SJCRH30 (cell line): ENCODE data around the gene FUT2. TPM values are rescaled to one million over a fixed set of nuclear protein-coding genes. Genes with fewer than 3 reads are reported as not detected.

Source experiments
- DNase-seq, 2 experiments: peaks; one replicate each; pipeline ENCODE4 v3.0.0-alpha.2; 2015 to 2020
- H3K27ac ChIP-seq: fragments of 250-450 bp; sonication (Bioruptor Pico); 2 replicates; pipeline ENCODE4 v1.5.1; 2020; ENCODE audit warnings: mild to moderate bottlenecking, moderate library complexity
- H3K27me3 ChIP-seq: fragments of 250-450 bp; sonication (Bioruptor Pico); 2 replicates; pipeline ENCODE4 v1.5.1; 2020; ENCODE audit warnings: mild to moderate bottlenecking, moderate library complexity
- H3K36me3 ChIP-seq: fragments of 250-450 bp; sonication (Bioruptor Pico); 2 replicates; pipeline ENCODE4 v1.5.1; 2020; ENCODE audit warnings: mild to moderate bottlenecking, moderate library complexity
- H3K4me1 ChIP-seq: fragments of 250-450 bp; sonication (Bioruptor Pico); 2 replicates; pipeline ENCODE4 v1.5.1; 2020; ENCODE audit warnings: mild to moderate bottlenecking, moderate library complexity
- H3K4me3 ChIP-seq: fragments of 250-450 bp; sonication (Bioruptor Pico); 2 replicates; pipeline ENCODE4 v1.5.1; 2020; ENCODE audit warnings: mild to moderate bottlenecking, moderate library complexity
- H3K9me3 ChIP-seq: fragments of 250-450 bp; sonication (Bioruptor Pico); replicated peaks from 2 replicates; pipeline ENCODE4 v1.5.1; 2020; ENCODE audit warnings: mild to moderate bottlenecking, moderate library complexity
- total RNA-seq: library from RNA; depleted of rRNA; stranded (reverse); fragments of >200 nt; shearing (Covaris generic); gene quantifications from 2 replicates; pipeline ENCODE4 v1.2.3, GENCODE V29; 2014

FUT2 gene
- total RNA-seq, 1 experiment from 2014 or later: 0.30 TPM

DNA sequence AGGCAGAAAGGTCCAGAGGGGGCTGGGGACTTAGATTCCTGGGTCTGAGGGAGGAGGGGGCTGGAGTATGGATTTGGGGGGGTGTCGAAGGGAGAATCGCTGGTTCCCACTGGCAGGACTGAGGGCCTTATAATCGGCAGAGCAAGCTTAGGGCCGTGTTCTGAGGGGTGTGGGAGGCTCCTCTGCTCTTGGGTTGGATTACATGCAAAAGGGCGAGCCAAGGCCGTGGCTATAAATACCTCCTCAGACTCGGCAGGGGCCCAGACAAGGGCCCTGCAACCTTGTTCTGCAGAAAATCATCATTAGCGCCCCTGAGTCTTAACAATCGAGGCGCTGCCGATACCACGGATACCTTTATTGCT is 24.5 kb downstream of the FUT2 start:
- peak in 1 of 2 experiments; percentile 71 for DNase-seq
- no peaks in the 10 kb centered on the region for H3K27me3 ChIP-seq
- peaks cover 8% of the 10 kb centered on the region for H3K36me3 ChIP-seq
- H3K4me1 ChIP-seq: peaks cover 3% of the 10 kb centered on the region
- H3K27ac ChIP-seq: peak overlapping the region; percentile 97
- H3K4me3 ChIP-seq: peak overlapping the region; percentile 68
- no peaks in the 10 kb centered on the region for H3K9me3 ChIP-seq

DNA sequence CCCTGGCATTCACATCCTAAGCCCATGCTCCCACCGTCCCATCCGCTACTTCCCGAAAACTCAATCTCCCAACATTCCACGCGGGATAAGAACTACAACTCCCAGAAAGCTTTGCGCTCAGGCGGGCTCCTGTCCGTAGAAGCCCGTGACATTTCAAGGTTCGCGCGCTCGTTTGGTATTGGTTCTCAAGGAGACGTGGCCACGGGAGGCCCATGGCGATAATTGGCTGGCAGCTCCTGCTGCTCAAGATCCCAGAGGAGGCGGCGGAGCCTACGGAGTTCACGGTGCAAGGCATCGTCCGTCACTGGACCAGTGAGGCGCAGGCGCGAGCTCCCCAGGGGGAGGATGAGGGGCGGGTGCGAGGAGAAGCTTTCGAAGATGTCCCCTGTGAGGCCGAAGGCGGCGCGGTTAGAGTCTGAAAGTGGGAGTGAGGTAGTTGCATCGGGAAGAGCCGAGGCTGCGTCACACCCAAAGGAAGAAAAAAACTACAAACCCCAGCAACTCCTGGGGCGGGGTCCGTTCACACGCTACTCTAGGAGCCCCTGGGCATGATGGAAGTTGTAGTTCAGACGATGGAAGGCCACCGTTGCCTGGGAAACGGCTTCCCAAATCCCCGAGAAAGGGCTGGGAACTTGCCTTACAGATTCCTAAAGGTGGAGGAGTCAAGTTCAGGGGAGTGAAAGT is 25.0 kb downstream of the FUT2 start:
- Histone ChIP-seq H3K36me3 (peaks cover 3% of the 10 kb centered on the region; the same call in 1 of the 2 replicates), H3K27ac (peak overlapping the region; percentile 97), H3K9me3 (no peaks in the 10 kb centered on the region), H3K27me3 (no peaks in the 10 kb centered on the region), H3K4me1 (peaks cover 6% of the 10 kb centered on the region), H3K4me3 (peak overlapping the region; percentile 68)
- peak; percentile 99 for DNase-seq

DNA sequence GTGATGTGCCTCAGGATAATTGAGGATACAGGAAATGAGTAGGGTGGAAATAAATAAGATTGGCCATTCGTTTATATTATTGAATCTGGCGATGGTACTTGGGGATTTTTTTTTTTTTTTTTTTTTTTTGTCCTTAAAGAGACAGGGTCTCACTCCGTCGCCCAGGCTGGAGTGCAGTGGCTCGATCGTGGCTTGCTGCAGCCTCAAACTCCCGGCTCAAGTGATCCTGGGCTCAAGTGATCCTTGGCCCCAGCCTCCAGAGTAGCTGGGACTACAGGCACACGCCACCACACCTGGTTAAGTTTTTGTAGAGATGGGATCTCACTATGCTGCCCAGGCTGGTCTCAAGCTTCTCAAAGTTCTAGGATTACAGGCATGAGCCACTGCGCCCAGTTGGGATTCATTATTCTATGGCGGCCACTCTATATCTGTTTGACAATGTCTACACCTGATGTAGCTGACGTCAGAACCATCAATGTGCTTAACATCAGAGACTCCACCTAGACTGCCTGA is 26.5 kb downstream of the FUT2 start:
- no peak overlapping the region for H3K27ac ChIP-seq
- H3K4me3 ChIP-seq: no peak overlapping the region
- no peaks in the 10 kb centered on the region for H3K36me3 ChIP-seq
- DNase-seq: no peak
- H3K9me3 ChIP-seq: no peaks in the 10 kb centered on the region
- peaks cover 6% of the 10 kb centered on the region for H3K4me1 ChIP-seq
- H3K27me3 ChIP-seq: no peaks in the 10 kb centered on the region

DNA sequence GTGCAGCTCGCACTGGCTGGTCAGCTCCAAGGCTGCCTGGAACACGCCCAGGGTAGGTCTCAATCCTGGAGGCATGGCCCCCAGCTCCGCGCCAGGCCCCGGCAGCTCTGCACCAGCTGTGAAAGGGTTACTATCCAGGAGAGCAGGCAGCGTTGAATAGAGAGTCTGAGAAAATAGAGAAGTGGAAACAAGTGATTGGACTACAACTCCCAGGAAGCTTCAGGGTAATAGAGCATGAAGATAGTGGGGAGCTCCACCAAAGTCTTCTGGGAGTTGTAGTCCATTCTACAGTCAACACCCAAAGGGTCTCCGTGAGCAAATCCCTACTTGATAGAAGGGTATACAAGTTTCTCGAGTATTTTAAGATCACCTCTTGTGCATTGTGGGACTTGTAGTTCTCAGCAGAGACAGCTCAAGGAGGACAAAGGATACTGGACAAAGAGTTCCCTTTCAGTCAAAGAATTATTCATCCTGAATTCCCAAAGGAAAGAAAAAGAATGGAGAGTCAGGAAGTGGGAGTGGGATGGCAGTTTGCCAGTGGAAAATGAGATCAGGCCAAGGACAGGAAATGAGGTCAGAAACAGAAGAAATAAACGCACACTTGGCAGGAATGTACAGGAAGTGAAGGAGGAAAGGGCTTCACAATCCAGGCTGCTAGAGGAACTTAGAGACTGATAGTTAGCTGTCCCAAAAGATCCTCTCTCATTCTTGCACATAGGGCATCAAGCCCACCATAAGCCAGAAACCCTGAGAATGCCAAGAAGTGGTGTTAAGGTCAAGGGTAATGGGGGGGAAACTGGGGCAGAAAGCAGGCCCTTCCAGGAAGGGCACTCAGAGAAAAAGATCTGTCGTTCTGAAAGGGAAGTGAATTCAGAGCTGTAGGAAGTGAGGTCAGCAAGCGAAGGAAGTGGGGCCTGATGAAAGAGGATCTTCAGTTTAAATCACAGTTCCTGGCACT is 29.3 kb downstream of the FUT2 start:
- H3K9me3 ChIP-seq: no peaks in the 10 kb centered on the region
- no peaks in the 10 kb centered on the region for H3K27me3 ChIP-seq
- no peaks in the 10 kb centered on the region for H3K36me3 ChIP-seq
- peak; percentile 91 to 97 for DNase-seq
- peak overlapping the region; percentile 72 for H3K27ac ChIP-seq
- peaks cover 6% of the 10 kb centered on the region for H3K4me1 ChIP-seq
- H3K4me3 ChIP-seq: peak overlapping the region; percentile 36

DNA sequence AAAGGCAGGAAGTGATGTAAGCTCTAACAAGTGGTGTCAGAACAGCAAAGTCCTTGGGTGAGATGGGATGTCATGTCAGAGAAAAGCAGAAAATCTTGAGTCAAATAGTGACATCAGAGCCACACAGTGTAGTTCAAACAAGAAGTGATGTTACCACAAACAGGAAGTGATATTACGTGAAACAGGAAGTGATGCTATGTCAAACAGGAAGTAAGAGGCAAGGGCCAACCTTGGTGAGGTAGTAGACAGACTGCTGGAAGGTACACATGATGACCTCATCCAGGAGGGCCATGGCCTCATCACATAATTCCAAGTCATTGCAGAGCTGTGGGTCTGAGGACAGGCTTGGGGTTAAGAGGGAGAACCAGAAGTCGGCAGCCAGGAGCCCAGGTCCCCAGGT is 30.8 kb downstream of the FUT2 start:
- Histone ChIP-seq H3K27ac (no peak overlapping the region), H3K4me3 (no peak overlapping the region), H3K36me3 (no peaks in the 10 kb centered on the region), H3K9me3 (no peaks in the 10 kb centered on the region), H3K27me3 (no peaks in the 10 kb centered on the region), H3K4me1 (peaks cover 6% of the 10 kb centered on the region)
- DNase-seq: no peak

DNA sequence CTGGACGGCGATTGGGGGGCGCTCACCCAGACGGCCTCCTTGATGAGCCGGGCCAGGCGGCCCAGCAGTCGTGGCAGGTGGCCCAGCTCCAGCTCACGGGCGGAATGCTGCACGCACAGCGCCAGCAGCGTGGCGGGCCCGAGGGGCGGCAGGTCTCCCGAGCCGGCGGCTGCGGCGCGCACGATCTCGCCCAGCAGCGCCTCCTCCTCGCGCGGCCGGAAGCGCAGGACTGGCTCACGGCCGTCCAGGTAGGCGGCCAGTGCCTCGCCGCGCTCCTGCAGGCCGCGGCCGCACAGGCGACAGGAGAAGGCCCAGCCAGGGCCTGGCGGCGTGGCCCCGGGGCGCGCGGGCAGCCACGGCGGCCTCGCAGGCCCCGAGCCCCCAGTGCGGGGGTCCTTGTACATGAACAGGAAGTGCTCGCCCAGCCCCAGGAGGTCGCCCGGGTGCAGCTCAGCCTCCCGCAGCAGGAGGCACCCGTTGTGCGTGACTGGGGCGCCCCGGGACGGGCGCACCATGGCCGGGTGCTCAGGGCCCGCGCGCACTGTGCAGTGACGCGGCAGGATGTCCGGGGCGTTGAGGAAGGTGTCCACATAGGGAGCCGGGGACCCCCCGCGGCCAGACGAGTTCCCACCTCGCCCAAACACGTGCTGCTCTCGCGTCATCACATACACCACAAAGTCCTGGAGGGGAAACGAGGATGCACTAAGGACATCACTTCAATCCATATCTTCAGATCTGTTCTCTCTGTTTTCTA is 33.3 kb downstream of the FUT2 start:
- Histone ChIP-seq H3K4me3 (no peak overlapping the region), H3K9me3 (no peaks in the 10 kb centered on the region)

DNA sequence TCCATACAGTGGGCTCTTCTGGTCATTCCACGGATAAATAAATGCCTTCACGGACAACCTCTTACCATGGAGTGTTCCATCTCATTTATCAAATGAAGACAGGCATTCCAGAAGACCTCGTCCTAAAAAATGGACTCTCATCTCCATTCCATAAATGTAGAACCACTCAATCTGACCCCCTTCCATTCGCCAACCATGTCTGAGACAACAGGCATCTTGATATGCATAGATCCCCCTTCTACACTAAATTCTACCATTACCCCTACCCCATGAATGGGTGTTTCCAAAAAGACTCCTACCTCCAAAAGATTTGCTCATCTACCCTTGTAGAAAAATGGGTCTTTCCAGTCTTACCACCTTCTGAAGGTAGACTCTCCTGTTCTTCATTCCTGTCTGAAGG is 35.7 kb downstream of the FUT2 start:
- no peak for DNase-seq
- no peak overlapping the region for H3K27ac ChIP-seq
- no peaks in the 10 kb centered on the region for H3K27me3 ChIP-seq
- H3K4me1 ChIP-seq: no peaks in the 10 kb centered on the region
- H3K9me3 ChIP-seq: no peaks in the 10 kb centered on the region
- no peaks in the 10 kb centered on the region for H3K36me3 ChIP-seq
- no peak overlapping the region for H3K4me3 ChIP-seq

More for the DNA sequence above, 33.3 kb downstream of the FUT2 start:
- Histone ChIP-seq H3K27me3 (no peaks in the 10 kb centered on the region), H3K4me1 (peaks cover 6% of the 10 kb centered on the region), H3K27ac (no peak overlapping the region), H3K36me3 (no peaks in the 10 kb centered on the region)
- no peak for DNase-seq

DNA sequence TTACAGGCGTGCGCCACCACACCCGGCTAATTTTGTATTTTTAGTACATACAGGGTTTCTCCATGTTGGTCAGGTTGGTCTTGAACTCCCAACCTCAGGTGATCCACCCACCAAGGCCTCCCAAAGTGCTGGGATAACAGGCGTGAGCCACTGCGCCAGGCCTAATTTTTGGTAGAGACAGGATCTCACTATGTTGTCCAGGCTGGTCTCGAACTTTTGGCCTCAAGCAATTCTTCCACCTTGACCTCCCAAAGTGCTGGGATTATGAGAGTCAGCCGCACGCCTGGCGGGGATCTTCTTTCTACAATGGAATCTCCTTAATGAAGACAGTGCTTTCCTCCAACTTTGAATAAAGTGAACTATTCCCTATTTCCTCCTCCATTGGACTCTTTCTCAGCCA is 38.9 kb downstream of the FUT2 start:
- Histone ChIP-seq H3K36me3 (no peaks in the 10 kb centered on the region), H3K9me3 (no peaks in the 10 kb centered on the region), H3K27ac (no peak overlapping the region), H3K4me3 (no peak overlapping the region), H3K27me3 (no peaks in the 10 kb centered on the region), H3K4me1 (peaks cover 5% of the 10 kb centered on the region; the same call in 1 of the 2 replicates)
- DNase-seq: no peak

DNA sequence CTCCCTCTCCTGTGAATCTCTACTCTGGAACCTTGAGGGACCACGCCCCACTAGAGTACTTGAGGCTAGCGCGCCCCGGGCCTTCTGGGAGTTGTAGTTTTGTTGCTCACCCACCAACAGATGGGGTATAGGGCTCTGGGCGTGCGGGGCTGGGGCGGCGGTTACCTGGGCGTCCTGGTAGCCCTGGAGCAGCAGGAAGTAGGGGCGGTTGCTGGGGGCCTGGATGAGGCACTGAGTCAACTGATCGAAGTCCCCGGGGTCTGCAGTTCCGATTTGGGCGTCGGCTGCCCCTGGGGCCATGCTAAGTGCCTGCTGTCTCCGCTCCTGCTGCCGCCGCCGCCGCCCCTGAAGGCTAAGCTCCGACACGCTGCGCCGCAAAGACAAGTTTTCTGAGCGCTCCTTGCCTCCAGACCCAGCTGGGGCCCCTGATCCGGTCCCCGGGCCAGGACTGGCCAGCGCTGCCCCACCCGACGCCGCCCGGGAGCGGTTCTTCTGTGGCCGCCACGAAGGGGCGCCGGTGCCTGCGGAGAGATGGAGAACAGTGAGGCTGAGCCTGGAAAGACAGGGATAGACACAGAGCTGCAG is 39.4 kb downstream of the FUT2 start:
- Histone ChIP-seq H3K4me1 (peaks cover 5% of the 10 kb centered on the region; the same call in 1 of the 2 replicates), H3K36me3 (no peaks in the 10 kb centered on the region), H3K9me3 (no peaks in the 10 kb centered on the region), H3K27me3 (no peaks in the 10 kb centered on the region), H3K4me3 (no peak overlapping the region), H3K27ac (no peak overlapping the region)
- DNase-seq: no peak

DNA sequence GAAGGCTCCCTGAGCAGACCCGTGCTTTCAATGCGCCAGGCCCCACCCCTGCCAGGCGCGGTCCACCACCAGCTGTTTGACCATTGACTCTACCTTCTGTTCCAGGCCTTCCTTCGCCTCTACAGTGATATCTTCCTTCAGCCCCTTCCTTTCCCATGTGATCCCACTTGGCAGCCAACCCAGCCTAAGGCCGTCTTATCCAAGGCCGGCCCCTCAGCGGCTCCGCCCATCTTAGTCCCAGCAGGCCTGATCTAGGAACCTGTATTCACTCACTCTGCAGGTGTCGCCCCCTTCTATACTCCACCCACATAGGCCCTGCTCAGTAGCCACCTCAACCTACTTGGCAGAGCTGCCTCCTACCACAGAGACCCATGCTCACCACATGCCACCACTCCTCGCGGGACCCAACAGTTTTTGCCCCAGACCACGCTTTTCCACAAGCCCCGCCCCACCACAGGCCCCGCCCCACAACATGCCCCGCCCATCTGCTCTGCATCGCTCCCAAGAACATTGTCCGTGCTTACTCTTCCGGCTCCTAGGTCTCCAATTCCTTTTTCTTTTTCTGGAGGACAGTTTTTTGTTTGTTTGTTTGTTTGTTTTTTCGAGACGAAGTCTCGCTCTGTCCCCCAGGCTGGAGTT is 41.7 kb downstream of the FUT2 start:
- peaks cover 5% of the 10 kb centered on the region; the same call in 1 of the 2 replicates for H3K4me1 ChIP-seq
- H3K27ac ChIP-seq: no peak overlapping the region
- H3K4me3 ChIP-seq: no peak overlapping the region
- no peaks in the 10 kb centered on the region for H3K9me3 ChIP-seq
- no peaks in the 10 kb centered on the region for H3K27me3 ChIP-seq
- no peaks in the 10 kb centered on the region for H3K36me3 ChIP-seq
- peak; percentile 29 to 55 for DNase-seq

DNA sequence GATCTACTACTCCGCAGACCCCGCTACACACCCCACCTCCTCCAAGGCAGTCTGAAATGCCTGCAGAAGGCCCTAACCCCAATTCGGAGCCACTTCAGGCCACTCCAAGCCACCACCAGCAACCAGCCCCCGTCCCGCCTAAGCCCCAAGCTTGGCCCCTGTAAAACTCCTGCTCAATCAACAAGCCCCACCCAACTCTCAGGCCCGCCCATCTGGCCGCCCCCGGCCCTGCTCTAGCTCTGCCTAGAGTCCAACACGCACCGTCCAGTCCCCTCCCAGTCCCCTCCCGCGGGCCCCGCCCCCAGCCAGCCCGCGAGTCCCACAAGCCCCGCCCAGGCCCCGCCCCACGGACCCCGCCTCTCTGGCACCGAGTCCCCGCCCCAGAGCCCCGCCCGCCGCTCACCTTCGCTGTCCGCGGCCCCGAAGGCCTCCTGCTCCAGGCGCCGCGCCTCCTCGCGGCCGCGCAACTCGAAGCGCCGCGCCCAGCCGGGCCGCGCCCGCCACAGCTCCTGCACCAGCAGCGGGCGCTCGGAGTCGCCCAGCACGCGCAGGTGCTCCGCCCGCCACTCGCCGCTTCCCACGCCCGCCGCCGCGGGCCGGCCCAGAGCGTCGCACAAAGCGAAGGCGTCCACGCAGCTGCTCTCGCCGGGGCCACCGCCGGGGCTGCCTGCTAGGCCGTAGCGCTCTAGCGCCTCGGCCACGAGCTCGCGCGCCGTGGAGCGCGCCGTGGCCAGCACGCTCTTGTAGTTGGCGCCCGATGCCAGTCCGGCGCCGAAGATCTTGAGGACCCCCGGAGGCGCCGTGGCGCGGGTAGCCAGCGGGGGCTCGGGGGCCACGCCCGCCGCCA is 43.0 kb downstream of the FUT2 start:
- H3K36me3 ChIP-seq: no peaks in the 10 kb centered on the region
- no peak overlapping the region for H3K27ac ChIP-seq
- peaks cover 5% of the 10 kb centered on the region; the same call in 1 of the 2 replicates for H3K4me1 ChIP-seq
- peak; percentile 96 to 98 for DNase-seq
- H3K9me3 ChIP-seq: no peaks in the 10 kb centered on the region
- no peaks in the 10 kb centered on the region for H3K27me3 ChIP-seq
- H3K4me3 ChIP-seq: peak overlapping the region; percentile 45

DNA sequence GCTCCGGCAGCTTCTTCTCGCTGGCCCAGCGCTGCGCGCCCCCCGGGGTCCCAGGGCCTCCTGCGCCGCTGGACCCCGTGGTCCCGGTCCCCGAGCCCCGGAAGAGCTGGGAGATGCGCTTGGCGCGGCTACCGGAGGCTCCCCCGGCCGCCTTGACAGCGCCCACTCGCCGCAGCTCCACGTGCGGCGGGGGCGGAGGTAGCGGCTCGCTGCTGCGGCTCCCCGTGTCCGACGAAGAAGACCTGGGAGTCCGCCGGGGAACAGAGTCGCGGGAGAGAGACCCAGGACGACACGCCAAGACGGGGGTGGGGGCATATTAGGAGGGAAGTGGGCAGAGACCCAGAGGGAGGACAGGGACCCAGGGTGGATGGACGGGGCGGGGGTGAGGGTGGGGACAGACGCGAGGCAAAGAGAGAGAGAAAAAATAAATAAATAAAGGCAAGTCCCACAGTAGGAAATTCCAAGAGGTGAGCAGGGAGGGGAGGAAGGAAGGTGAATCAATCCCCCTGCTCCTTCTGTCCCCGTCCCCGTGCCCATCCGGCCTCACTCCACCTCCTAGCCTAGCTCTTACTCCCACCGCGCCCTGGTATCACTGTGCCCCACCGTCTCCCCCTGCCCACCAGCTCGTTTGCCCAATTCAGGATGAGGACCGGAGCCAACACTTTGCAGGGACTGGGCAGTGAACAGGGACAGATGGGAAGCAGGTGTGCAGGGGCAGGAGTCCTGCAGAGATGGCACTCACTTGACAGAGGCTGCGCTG is 43.8 kb downstream of the FUT2 start:
- Histone ChIP-seq H3K27ac (no peak overlapping the region), H3K27me3 (no peaks in the 10 kb centered on the region), H3K9me3 (no peaks in the 10 kb centered on the region), H3K4me3 (no peak overlapping the region), H3K36me3 (no peaks in the 10 kb centered on the region), H3K4me1 (peaks cover 5% of the 10 kb centered on the region; the same call in 1 of the 2 replicates)
- DNase-seq: no peak
